Caco-2 (cell line): Measurements from ENCODE around the gene WNT2B. TPM values are rescaled to one million over a fixed set of nuclear protein-coding genes. Genes with fewer than 3 reads are reported as not detected.

Experiments
- BruUV-seq: library from RNA; stranded (reverse); fragments of 400-500 nt; replicated peaks from 2 replicates; lab custom pipeline; 2021; lab: Mats Ljungman, UMichigan
- CTCF ChIA-PET: fragments of 300-600 bp; sonication (Branson Sonifier 250); formaldehyde crosslinking; loops from one replicate; lab custom pipeline; 2022; ENCODE audit warnings: antibody characterized with exemption; lab: Charles Lee
- POLR2A ChIA-PET: fragments of 300-600 bp; sonication (Branson Sonifier 250); formaldehyde crosslinking; loops from one replicate; lab custom pipeline; 2022; ENCODE audit warnings: antibody characterized with exemption; lab: Charles Lee
- DNase-seq, 2 experiments: peaks; one replicate each; pipeline versions ENCODE4 v3.0.0 to v3.0.0-alpha.2; 2020 to 2022
- H3K27me3 ChIP-seq: replicated peaks from 2 replicates; pipeline ENCODE4 v1.6.0; 2011; ENCODE audit warnings: low read length; ENCODE audit not compliant: control insufficient read depth, insufficient read depth
- H3K36me3 ChIP-seq: 2 replicates; pipeline ENCODE4 v1.5.1; 2011; ENCODE audit warnings: low read length; ENCODE audit not compliant: control insufficient read depth, insufficient read depth
- H3K4me1 ChIP-seq: fragments of 250-450 bp; sonication (Bioruptor Pico); 2 replicates; pipeline ENCODE4 v1.5.1; 2020; ENCODE audit warnings: mild to moderate bottlenecking
- H3K4me3 ChIP-seq: 2 replicates; pipeline ENCODE4 v1.5.1; 2011; ENCODE audit warnings: low read depth, mild to moderate bottlenecking, control low read depth, low read length
- H3K9me3 ChIP-seq: fragments of 250-450 bp; sonication (Bioruptor Pico); 2 replicates; pipeline ENCODE4 v1.5.1; 2020; ENCODE audit warnings: mild to moderate bottlenecking, moderate library complexity
- H3K27ac Mint-ChIP-seq: one replicate; pipeline ENCODE4 v1.8.0; 2022; ENCODE audit warnings: mixed read lengths; ENCODE audit not compliant: unreplicated experiment
- H3K27me3 Mint-ChIP-seq: one replicate; pipeline ENCODE4 v1.8.0; 2022; ENCODE audit warnings: mixed read lengths; ENCODE audit not compliant: insufficient read depth, unreplicated experiment
- H3K36me3 Mint-ChIP-seq: one replicate; pipeline ENCODE4 v1.8.0; 2022; ENCODE audit warnings: mild to moderate bottlenecking, mixed read lengths; ENCODE audit not compliant: insufficient read depth, unreplicated experiment
- H3K4me1 Mint-ChIP-seq: one replicate; pipeline ENCODE4 v1.8.0; 2022; ENCODE audit warnings: low read depth, mixed read lengths; ENCODE audit not compliant: unreplicated experiment
- H3K4me3 Mint-ChIP-seq: one replicate; pipeline ENCODE4 v1.8.0; 2022; ENCODE audit warnings: mild to moderate bottlenecking, moderate library complexity, mixed read lengths; ENCODE audit not compliant: unreplicated experiment
- H3K9me3 Mint-ChIP-seq: one replicate; pipeline ENCODE4 v1.8.0; 2022; ENCODE audit warnings: mixed read lengths; ENCODE audit not compliant: unreplicated experiment
- intact Hi-C: fragments of 100-400 bp; cut with micrococcal nuclease; formaldehyde crosslinking; loops from one replicate; pipeline ENCODE4 v1.10.0; 2022; ENCODE audit not compliant: unreplicated experiment
- total RNA-seq: library from RNA; stranded (reverse); gene quantifications from 2 replicates; pipeline ENCODE4 v1.2.3, GENCODE V29; 2022
- TF ChIP-seq, protein P1 (sequence below), 2 experiments: fragments of 200-600 bp in 1 of 2; IDR thresholded peaks; 1 replicate in 1 of 2; 2 replicates in 1 of 2; pipeline versions ENCODE4 v1.5.1 to v1.8.0; 2011 to 2022; ENCODE audit warnings: antibody characterized with exemption in 1 of 2, control low read depth in 1 of 2, inconsistent platforms in 1 of 2, low read depth in 1 of 2, low read length in 1 of 2, mild to moderate bottlenecking in 1 of 2, moderate library complexity in 1 of 2; ENCODE audit not compliant: insufficient read depth in 1 of 2, severe bottlenecking in 1 of 2, unreplicated experiment in 1 of 2

Gene WNT2B
- total RNA-seq, 1 experiment from 2014 or later = 0.70 TPM

DNA sequence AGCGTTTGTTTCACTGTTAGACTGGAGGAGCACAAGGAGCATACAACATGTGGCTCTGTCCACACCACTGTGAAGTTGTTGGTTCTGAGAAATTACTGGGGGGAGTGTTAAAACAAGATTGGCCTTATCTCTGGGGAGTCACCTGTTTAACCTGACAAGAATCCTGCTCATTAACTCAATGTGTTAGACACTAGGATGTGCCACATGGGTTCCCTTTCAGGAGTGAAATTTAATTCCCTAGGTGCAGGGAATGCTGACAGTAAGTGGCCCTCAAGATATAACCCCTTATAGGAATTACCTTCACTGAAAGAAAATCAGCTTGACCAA, 45.8 kb upstream of the WNT2B start:
- H3K4me3 ChIP-seq = no peak overlapping the region
- no peaks in the 10 kb centered on the region for H3K36me3 ChIP-seq
- intact Hi-C loops = no loop called here
- TF ChIP-seq, protein P1, sequence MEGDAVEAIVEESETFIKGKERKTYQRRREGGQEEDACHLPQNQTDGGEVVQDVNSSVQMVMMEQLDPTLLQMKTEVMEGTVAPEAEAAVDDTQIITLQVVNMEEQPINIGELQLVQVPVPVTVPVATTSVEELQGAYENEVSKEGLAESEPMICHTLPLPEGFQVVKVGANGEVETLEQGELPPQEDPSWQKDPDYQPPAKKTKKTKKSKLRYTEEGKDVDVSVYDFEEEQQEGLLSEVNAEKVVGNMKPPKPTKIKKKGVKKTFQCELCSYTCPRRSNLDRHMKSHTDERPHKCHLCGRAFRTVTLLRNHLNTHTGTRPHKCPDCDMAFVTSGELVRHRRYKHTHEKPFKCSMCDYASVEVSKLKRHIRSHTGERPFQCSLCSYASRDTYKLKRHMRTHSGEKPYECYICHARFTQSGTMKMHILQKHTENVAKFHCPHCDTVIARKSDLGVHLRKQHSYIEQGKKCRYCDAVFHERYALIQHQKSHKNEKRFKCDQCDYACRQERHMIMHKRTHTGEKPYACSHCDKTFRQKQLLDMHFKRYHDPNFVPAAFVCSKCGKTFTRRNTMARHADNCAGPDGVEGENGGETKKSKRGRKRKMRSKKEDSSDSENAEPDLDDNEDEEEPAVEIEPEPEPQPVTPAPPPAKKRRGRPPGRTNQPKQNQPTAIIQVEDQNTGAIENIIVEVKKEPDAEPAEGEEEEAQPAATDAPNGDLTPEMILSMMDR (IDR thresholded peaks at IDR 0.05; ENCODE audit: insufficient read depth in 1 of 2, low read depth in 1 of 2, low read length in 1 of 2, severe bottlenecking in 1 of 2, unreplicated experiment in 1 of 2) = no peak
- no peak overlapping the region for H3K4me3 Mint-ChIP-seq
- ChIA-PET CTCF (interaction anchor here (0.7 kb wide), 1 partner anchor 165 kb away, joined by 3 read pairs; no protein-coding TSS in a partner anchor), POLR2A (no interaction called here)
- H3K9me3 Mint-ChIP-seq = no peaks in the 10 kb centered on the region
- no TSS peak for BruUV-seq
- H3K27me3 ChIP-seq = no peaks in the 10 kb centered on the region
- peaks cover 8% of the 10 kb centered on the region for H3K36me3 Mint-ChIP-seq
- H3K4me1 Mint-ChIP-seq = peaks cover 8% of the 10 kb centered on the region
- no peak for DNase-seq
- no peaks in the 10 kb centered on the region for H3K27me3 Mint-ChIP-seq
- H3K27ac Mint-ChIP-seq = no peak overlapping the region
- H3K4me1 ChIP-seq = peaks cover 5% of the 10 kb centered on the region; the same call in 1 of the 2 replicates
- no peaks in the 10 kb centered on the region for H3K9me3 ChIP-seq

GRCh38 chr1:112464501-112464900, 44.3 kb upstream of the WNT2B start:
- H3K9me3 ChIP-seq = no peaks in the 10 kb centered on the region
- Mint-ChIP-seq H3K9me3 (no peaks in the 10 kb centered on the region), H3K4me1 (peaks cover 8% of the 10 kb centered on the region), H3K27ac (no peak overlapping the region), H3K36me3 (peaks cover 8% of the 10 kb centered on the region), H3K4me3 (no peak overlapping the region), H3K27me3 (no peaks in the 10 kb centered on the region)
- no TSS peak for BruUV-seq
- intact Hi-C loops = no loop called here
- no peak overlapping the region for H3K4me3 ChIP-seq
- TF ChIP-seq, protein P1 (IDR thresholded peaks at IDR 0.05; ENCODE audit: insufficient read depth in 1 of 2, low read depth in 1 of 2, low read length in 1 of 2, severe bottlenecking in 1 of 2, unreplicated experiment in 1 of 2) = no peak
- H3K4me1 ChIP-seq = peaks cover 5% of the 10 kb centered on the region; the same call in 1 of the 2 replicates
- H3K27me3 ChIP-seq = no peaks in the 10 kb centered on the region
- ChIA-PET CTCF (interaction anchor here (1.0 to 1.4 kb wide), 2 partner anchors 73 kb away, joined by 3 to 6 read pairs; no protein-coding TSS in a partner anchor), POLR2A (no interaction called here)
- peak; percentile 34 to 70 for DNase-seq
- H3K36me3 ChIP-seq = no peaks in the 10 kb centered on the region

- no peaks in the 10 kb centered on the region for H3K36me3 ChIP-seq
- no peak overlapping the region for H3K4me3 ChIP-seq
- TF ChIP-seq, protein P1 (IDR thresholded peaks at IDR 0.05; ENCODE audit: insufficient read depth in 1 of 2, low read depth in 1 of 2, low read length in 1 of 2, severe bottlenecking in 1 of 2, unreplicated experiment in 1 of 2) = no peak
- Mint-ChIP-seq H3K36me3 (peaks cover 8% of the 10 kb centered on the region), H3K4me3 (no peak overlapping the region), H3K27ac (no peak overlapping the region), H3K27me3 (no peaks in the 10 kb centered on the region), H3K9me3 (no peaks in the 10 kb centered on the region), H3K4me1 (peaks cover 8% of the 10 kb centered on the region)
- no peak for DNase-seq
- CTCF ChIA-PET = interaction anchor here (1.4 to 1.5 kb wide), 2 partner anchors 71 to 74 kb away, joined by 6 to 7 read pairs; no protein-coding TSS in a partner anchor
- peaks cover 5% of the 10 kb centered on the region; the same call in 1 of the 2 replicates for H3K4me1 ChIP-seq
- intact Hi-C loops = no loop called here
- BruUV-seq = no TSS peak
- POLR2A ChIA-PET = no interaction called here
- no peaks in the 10 kb centered on the region for H3K27me3 ChIP-seq
- no peaks in the 10 kb centered on the region for H3K9me3 ChIP-seq
Observed at GRCh38 chr1:112465122-112465521, 43.6 kb upstream of the WNT2B start.
